Retinal pigment epithelial cell (primary cell): ENCODE measurements around the gene ZMAT2.

Source experiments
- DNase-seq: peaks from one replicate; pipeline ENCODE4 v3.0.0-alpha.2; 2010; ENCODE audit warnings: low read depth
- H3K4me3 ChIP-seq: 2 replicates; pipeline ENCODE4 v1.5.1; 2011; ENCODE audit warnings: mild to moderate bottlenecking, low read length, control low read depth, moderate library complexity
- CTCF ChIP-seq: conservative IDR thresholded peaks from 2 replicates; pipeline ENCODE4 v1.5.1; 2011; ENCODE audit warnings: low read depth, low read length, control low read depth, inconsistent platforms

Gene ZMAT2

GRCh38 chr5:140741967-140742366 is 41.7 kb downstream of the ZMAT2 start:
- no peak for TF ChIP-seq CTCF
- H3K4me3 ChIP-seq: no peak overlapping the region
- DNase-seq: no peak

- no peak for DNase-seq
- no peak overlapping the region for H3K4me3 ChIP-seq
- no peak for TF ChIP-seq CTCF
Measured at GRCh38 chr5:140753561-140753960, 53.3 kb downstream of the ZMAT2 start.
